C4-2B (cell line): Measurements from ENCODE around the gene ISCA1.
A peak's percentile ranks its signal among the peaks of the same experiment; 100 is the strongest.

ENCODE experiments used
- H3K27ac ChIP-seq: fragments of 450-650 bp; 2 replicates; pipeline ENCODE4 v1.5.1; 2017
- ZFX ChIP-seq: fragments of 450-650 bp; IDR thresholded peaks from 2 replicates; pipeline ENCODE4 v1.6.1; 2017
- TF ChIP-seq, protein P1 (sequence below): fragments of 450-650 bp; conservative IDR thresholded peaks from 2 replicates; pipeline ENCODE4 v1.5.1; 2017; ENCODE audit warnings: mild to moderate bottlenecking

ISCA1 gene

DNA sequence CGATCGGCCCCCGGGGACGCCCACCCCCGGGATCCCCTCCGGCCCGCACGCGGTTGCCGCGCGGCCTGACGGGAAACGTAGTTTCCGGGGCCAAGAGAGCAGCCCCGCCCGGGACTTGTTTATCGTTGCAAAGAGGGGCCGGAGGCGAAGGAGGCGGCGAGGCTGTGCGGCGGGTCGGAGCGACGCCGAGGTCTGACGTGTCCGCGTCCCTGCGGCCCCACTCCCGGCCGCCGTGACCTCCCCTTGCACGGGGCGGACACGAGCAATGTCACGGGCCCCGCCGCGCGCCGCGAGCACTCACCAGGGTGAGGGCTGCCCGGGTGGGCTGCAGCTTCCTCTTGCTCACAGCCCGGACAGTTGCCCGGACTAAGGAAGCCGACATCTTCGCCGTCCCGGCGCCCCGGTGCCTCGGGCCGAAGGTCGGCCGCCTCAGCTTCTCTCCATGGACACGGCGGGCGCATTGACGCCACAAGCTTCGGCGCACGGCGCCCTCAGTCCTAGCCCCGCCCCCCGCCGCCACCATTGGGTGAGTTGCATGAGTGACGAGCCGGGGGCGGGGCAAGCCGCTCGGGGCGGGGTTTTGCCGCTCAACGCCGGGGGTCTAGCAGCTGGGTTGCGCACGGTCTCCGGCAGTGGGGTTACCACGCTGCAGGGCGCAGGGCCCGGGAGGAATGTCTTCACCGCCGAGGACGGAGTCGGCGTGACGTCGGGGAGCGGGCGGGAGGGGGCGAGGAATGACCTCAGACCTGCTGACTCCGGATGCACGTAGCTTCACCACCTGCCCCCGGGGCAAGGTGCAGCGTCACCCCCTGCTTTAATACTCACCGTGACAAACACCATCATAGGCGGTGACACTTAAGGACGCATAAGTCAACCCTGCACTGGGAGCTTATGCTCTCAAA, at the start of gene ISCA1:
ISCA1 (minus strand) TSS at position 462 of the 902 bp plus-strand sequence; CDS start at position 382, 80 bp downstream.
- TF ChIP-seq, protein P1, sequence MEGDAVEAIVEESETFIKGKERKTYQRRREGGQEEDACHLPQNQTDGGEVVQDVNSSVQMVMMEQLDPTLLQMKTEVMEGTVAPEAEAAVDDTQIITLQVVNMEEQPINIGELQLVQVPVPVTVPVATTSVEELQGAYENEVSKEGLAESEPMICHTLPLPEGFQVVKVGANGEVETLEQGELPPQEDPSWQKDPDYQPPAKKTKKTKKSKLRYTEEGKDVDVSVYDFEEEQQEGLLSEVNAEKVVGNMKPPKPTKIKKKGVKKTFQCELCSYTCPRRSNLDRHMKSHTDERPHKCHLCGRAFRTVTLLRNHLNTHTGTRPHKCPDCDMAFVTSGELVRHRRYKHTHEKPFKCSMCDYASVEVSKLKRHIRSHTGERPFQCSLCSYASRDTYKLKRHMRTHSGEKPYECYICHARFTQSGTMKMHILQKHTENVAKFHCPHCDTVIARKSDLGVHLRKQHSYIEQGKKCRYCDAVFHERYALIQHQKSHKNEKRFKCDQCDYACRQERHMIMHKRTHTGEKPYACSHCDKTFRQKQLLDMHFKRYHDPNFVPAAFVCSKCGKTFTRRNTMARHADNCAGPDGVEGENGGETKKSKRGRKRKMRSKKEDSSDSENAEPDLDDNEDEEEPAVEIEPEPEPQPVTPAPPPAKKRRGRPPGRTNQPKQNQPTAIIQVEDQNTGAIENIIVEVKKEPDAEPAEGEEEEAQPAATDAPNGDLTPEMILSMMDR: no peak
- TF ChIP-seq ZFX: peak; percentile 89
- H3K27ac ChIP-seq: peak within 1 kb of the TSS; percentile 96

DNA sequence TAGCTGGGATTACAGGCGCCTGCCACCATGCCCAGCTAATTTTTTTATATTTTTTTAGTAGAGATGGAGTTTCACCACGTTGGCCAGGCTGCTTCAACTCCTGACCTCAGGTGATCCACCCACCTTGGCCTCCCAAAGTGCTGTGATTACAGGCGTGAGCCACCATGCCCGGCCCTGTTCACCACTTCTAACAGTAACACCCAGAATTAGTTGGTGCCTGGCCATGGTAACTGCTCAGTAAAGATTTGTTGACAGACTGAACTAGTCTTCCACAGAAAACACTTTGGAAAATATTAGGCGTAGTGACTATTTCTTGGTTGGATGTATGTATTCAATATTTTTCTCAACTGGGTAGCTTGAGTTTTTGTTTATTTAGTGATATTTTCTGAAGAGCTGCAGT, 47.8 kb upstream of the ISCA1 start:
- no peak for TF ChIP-seq ZFX
- TF ChIP-seq, protein P1: no peak
- no peak overlapping the region for H3K27ac ChIP-seq

DNA sequence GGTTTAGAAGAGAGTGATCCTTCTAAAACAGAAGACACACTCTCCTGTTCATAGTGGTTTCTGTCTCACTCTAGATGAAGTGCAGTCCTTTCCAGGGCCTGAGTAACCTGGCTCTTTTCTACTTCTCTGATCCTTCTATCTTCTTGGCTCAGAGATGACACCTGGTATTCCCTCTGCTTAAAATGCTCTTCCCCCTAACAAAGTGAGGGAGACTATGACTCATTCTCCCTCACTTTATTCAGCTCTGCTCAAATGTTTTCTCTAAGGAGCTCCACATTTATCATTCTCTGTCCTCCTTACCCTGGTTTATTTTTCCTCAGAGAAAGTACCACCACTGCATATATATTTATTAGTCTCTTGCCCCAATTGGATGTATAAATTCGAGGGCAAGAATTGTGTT, 47.3 kb upstream of the ISCA1 start:
- H3K27ac ChIP-seq: no peak overlapping the region
- TF ChIP-seq, protein P1: no peak
- no peak for TF ChIP-seq ZFX

DNA sequence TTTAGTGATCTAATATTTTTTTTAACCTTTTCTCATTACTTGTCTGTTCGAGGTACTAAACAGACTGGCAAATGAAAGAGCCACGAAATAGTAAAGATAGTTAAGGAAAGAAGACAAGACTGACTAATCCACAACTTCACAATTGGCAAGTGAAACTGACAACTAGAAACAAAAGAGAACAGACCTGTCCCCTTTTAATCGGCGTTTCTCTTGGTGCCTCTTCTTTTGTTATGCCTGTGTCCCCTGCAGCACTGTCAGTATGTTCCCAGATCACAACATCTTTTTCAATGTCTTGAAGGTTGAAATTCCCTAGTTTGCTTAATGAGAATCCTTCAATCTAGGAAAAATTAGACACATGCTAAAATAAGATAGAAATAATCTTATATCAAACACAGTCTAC, 45.8 kb upstream of the ISCA1 start:
- no peak overlapping the region for H3K27ac ChIP-seq
- no peak for TF ChIP-seq ZFX
- TF ChIP-seq, protein P1: no peak

DNA sequence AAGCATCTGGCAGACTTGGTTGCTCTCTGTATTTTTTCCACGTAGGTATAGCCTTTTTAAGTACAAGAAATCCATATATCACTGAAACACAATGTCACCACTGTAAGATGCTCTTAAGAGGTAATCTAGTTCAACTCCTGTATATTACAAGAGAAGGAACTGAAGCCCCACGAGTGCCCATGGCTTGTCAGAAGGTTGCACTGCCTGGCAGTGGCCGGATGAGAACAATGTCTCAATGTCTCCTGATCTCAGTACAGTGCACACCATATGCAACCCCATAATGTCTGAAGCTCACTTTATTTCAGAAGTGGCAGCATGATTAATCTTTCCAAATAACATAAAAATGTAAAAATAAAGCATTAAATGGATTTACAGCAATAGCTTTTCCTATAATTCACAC, 44.2 kb upstream of the ISCA1 start:
- H3K27ac ChIP-seq: no peak overlapping the region
- no peak for TF ChIP-seq ZFX
- TF ChIP-seq, protein P1: no peak

DNA sequence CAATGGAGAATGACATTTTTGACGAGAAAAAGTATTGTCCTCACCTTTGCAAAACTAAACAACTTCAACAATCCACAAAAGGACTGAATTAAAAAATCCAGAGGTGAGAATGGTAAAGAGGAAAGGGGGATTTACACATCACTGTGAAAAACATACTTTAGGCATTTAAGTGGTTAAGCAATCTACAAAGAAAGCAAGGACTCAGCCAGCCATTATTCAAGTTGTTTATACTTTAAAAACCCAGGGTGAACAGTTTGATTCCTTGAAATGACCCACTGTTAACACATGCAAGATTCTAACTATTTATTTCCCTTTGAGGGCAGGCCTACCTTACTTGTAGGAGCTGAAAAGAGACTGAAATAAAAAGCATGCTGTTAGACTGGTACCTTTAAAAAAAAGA, 42.6 kb upstream of the ISCA1 start:
- no peak for TF ChIP-seq ZFX
- H3K27ac ChIP-seq: no peak overlapping the region

DNA sequence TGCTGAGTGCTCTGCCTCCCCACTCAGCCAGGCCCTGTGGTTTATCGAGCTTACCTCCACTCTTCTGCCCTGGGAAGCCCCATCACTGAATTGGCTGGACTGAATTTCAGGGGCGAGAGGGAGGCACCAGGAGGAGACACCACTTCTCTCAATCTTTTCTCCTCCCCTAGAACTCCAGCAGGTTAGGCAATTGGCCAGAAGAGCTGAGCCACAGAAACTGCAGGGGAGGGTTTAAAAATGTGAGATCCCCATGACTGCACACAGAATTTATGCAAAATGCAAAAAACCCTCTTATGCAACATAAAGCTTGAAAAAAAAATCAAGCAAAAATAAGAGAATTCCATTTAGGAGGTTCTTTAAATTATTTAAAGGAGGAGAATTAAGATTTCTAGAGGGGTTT, 42.0 kb upstream of the ISCA1 start:
- no peak overlapping the region for H3K27ac ChIP-seq
- TF ChIP-seq, protein P1: no peak
